Fibroblast of mammary gland (primary cell): Measurements from ENCODE around the gene TRIM46.
"Not testable (repeated sequence)": the region's sequence is repeated elsewhere in the genome, so short reads cannot be mapped to it uniquely, and the experiment has no call there.

Source experiments
- DNase-seq: peaks from one replicate; pipeline ENCODE4 v3.0.0-alpha.2; 2010; ENCODE audit warnings: low read depth
- H3K4me3 ChIP-seq: 2 replicates; pipeline ENCODE4 v1.5.1; 2011; ENCODE audit warnings: low read depth, mild to moderate bottlenecking, low read length, moderate library complexity; ENCODE audit not compliant: control insufficient read depth
- TF ChIP-seq, protein P1 (sequence below): conservative IDR thresholded peaks from 2 replicates; pipeline ENCODE4 v1.5.1; 2011; ENCODE audit warnings: low read depth, low read length, inconsistent platforms; ENCODE audit not compliant: control insufficient read depth, insufficient read depth

Gene TRIM46

DNA sequence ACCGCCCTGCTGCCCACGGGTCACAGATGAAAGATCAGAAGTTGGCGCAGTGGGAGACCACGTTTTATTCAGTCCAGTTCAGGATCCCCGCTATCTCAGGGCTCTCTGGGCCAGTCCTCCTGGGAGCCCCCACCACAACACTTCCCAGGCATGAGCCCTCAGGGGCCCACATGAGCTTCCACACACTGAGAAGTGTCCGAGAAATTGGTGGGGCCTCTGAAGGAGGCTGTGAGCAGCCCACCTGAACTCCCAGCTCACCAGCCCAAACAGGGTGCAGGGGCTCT lies 12.1 kb downstream of the TRIM46 start:
- no peak for DNase-seq
- no peak overlapping the region for H3K4me3 ChIP-seq
- TF ChIP-seq, protein P1, sequence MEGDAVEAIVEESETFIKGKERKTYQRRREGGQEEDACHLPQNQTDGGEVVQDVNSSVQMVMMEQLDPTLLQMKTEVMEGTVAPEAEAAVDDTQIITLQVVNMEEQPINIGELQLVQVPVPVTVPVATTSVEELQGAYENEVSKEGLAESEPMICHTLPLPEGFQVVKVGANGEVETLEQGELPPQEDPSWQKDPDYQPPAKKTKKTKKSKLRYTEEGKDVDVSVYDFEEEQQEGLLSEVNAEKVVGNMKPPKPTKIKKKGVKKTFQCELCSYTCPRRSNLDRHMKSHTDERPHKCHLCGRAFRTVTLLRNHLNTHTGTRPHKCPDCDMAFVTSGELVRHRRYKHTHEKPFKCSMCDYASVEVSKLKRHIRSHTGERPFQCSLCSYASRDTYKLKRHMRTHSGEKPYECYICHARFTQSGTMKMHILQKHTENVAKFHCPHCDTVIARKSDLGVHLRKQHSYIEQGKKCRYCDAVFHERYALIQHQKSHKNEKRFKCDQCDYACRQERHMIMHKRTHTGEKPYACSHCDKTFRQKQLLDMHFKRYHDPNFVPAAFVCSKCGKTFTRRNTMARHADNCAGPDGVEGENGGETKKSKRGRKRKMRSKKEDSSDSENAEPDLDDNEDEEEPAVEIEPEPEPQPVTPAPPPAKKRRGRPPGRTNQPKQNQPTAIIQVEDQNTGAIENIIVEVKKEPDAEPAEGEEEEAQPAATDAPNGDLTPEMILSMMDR = no peak

DNA sequence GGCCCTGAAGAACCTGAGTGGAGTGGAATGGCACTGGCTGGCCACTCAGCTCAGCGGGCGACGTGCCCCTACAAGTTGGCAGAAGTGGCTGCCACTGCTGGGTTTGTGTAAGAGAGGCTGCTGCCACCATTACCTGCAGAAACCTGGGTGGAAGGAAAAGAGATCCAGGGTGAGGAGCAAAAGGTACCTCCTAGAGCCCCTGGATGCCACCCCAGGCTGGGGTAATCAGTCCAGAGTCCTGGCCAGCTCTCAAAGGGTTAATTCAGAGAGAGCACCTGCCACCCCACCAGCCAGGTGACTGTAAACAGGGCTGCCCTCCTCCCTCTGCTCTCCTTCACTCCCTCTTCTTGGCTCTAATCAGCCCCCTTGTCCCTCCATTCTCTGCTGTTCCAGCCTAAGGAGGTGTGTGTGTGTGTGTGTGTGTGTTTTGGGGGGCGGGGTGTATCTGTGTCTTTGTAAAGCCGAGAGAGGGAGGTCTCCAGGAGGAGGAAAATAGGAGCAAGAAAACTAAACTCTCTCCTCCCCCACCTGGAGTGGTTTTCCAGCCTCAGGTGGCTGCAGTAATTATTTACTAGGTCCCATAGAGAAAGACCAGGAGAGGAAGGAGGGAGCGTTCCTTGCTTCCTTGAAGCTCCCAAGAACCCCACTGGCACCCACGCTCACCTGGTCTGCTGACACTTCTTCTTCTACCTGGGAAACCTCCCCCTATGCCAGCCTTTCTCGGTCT lies 12.6 kb downstream of the TRIM46 start:
- TF ChIP-seq, protein P1 = no peak
- H3K4me3 ChIP-seq = no peak overlapping the region
- no peak for DNase-seq

DNA sequence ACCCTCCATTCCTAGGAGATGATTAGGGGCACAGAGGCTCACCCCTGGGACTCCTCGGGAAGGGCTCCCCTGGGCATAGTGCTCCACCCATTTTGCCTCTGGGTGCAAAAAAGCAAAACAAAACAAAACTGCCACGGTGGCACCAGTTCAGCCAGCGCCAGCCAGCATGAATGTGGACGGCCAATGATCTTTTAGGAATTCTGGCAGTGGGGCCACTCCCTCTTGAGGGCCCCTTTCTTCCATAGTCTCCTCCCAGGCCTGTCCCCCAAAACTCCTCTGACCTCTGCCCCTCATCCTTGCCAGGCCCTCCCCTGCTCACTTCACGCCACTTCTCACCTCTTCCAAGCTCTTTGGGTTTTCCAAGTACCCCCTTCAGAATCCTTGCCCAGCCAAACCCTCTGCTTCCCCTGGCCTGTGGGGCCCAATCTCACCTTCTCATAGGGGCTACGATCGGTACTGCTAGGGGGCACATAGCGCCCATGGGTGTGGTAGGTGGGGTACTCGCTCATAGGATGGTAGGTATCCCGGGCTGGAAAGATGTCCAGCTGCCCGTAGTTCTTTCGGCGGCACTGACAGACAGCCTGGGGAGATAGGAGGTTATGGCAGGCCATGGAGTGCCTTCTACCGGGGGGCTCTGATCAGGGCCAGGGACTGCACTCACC lies 13.3 kb downstream of the TRIM46 start:
- DNase-seq = no peak
- no peak overlapping the region for H3K4me3 ChIP-seq
- TF ChIP-seq, protein P1 = no peak

DNA sequence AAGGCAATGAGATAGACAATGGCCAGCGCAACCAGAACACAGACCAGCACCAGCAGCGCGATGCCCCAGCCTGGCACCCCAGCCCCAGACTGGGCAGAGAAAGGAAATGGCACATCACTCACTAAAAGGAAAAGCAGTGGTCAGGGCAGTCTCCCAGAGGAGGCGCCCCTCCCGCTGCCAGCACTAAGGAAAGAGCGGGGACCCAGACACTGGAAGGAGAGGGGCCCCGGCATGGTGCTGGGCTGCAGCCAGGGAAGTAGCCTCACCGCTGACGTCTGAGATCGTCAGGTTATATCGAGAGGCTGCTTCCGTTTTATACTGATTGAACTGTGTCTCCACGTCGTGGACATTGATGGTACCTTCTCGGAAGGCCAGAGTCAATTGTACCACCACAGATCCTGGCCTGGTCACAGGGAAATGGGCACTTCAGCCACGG lies 13.8 kb downstream of the TRIM46 start:
- TF ChIP-seq, protein P1 = no peak
- no peak overlapping the region for H3K4me3 ChIP-seq
- no peak for DNase-seq

DNA sequence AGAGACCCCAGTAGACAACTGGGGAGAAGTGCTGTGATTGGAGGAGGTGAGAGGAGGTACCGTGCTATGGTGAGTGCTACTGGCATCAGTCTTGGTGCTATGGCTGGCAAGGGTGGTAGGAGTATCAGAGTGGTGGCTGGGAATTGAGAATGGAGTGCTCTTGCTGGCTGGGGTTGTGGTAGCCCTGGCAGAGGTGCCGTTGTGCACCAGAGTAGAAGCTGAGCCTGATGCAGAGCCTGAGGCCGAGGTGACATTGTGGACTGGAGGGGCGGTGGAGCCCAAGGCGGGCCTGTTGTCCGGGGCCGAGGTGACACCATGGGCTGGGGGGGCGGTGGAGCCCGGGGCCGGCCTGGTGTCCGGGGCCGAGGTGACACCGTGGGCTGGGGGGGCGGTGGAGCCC lies 14.6 kb downstream of the TRIM46 start:
- TF ChIP-seq, protein P1 = no peak
- DNase-seq = no peak

DNA sequence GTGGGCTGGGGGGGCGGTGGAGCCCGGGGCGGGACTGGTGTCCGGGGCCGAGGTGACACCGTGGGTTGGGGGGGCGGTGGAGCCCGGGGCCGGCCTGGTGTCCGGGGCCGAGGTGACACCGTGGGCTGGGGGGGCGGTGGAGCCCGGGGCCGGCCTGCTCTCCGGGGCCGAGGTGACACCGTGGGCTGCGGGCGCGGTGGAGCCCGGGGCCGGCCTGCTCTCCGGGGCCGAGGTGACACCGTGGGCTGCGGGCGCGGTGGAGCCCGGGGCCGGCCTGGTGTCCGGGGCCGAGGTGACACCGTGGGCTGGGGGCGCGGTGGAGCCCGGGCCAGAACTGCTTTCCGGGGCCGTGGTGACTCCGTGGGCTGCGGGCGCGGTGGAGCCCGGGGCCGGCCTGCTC lies 16.3 kb downstream of the TRIM46 start:
- not testable (repeated sequence) for H3K4me3 ChIP-seq, DNase-seq

More for the DNA sequence above, 14.6 kb downstream of the TRIM46 start:
- H3K4me3 ChIP-seq = no peak overlapping the region

DNA sequence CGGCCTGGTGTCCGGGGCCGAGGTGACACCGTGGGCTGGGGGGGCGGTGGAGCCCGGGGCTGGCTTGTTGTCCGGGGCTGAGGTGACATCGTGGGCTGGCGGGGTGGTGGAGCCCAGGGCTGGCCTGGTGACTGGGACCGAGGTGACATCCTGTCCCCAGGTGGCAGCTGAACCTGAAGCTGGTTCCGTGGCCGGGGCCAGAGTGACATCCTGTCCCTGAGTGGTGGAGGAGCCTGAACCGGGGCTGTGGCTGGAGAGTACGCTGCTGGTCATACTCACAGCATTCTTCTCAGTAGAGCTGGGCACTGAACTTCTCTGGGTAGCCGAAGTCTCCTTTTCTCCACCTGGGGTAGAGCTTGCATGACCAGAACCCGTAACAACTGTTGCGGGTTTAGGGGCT lies 18.3 kb downstream of the TRIM46 start:
- no peak for DNase-seq
- TF ChIP-seq, protein P1 = no peak
- H3K4me3 ChIP-seq = no peak overlapping the region
